Activated effector memory CD4-positive, alpha-beta T cell treated with Interleukin-2 at 50 U/mL for 16 hours (primary cell): Measurements from ENCODE around the gene KLHL41.

Experiments used
- DNase-seq: peaks from one replicate; pipeline ENCODE4 v3.0.0-alpha.2; 2020

Gene KLHL41

DNA sequence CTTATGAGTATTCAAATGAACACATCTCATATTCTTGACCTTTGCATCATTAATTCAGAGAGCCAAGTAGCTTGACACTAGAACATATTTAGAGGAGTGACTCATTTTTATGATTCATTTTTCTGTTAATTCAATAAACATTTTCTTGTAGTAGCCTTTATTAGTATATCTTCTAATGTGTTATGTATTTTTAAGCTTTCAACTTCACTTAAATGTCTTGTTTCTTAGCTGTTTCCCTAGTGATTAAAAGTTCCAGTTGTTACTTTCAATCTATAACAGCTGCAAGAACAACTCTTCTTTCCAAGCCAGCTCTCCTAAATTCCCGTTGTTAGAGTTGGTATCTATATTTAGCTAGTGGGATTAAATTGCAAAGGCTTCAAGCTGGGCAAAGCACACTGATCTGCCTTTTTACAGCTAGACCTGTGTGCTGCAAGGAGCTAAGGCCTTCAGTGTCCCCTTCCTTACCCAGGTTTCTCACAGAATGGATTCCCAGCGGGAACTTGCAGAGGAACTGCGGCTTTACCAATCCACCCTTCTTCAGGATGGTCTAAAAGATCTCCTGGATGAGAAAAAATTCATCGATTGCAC lies at the start of gene KLHL41:
Gene KLHL41 (plus strand): TSS at position 405 of the 588 bp plus-strand sequence. CDS start 77 bp downstream, at position 482.
- no peak for DNase-seq

GRCh38 chr2:169461143-169461542 lies 48.4 kb upstream of the KLHL41 start:
- no peak for DNase-seq

GRCh38 chr2:169462896-169463695 lies 46.4 kb upstream of the KLHL41 start:
- DNase-seq, result no peak

DNA sequence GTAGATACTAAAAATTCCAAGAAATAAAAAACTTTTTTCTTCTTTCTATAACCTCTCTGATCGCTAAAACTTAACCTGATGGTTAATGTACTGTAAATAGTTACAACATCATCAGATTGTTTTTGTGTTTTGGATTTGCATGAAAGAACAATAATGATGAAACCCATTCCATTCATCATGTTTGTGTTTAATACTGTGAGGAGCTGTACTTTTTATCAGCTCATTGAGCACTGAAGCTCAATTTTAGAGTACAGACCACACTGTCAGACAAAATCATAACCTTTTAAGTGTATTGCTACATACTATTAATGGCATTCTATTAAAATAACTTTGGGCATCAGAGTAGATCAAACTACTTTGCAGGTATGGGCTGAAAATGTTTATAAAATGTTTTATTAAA lies 45.0 kb upstream of the KLHL41 start:
- DNase-seq, result no peak

- no peak for DNase-seq
These were observed 44.6 kb upstream of the KLHL41 start for GRCh38 chr2:169464882-169465281.

- no peak for DNase-seq
These were observed 40.7 kb upstream of the KLHL41 start for GRCh38 chr2:169468841-169469240.

- DNase-seq, result no peak
These were observed 39.4 kb upstream of the KLHL41 start for GRCh38 chr2:169469952-169470572.

- no peak for DNase-seq
These were observed 37.3 kb upstream of the KLHL41 start for GRCh38 chr2:169472249-169472648.

DNA sequence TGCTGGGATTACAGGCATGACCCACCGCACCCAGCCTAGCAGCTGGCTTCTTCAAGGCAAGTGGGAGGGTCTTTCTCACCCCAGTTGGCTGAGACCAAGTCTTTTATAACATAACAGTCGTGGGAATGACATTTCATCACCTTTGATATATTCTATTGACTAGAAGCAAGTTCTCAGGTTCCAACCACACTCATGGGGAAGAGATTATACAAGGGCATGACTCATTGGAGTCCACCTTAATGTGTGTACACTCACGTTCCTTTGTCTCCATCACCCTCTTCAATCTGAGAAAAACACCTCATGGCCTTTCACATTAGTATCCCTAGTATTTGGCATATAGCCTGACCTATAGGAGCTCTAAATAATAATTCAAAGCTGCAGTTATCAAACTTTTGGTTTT lies 33.0 kb upstream of the KLHL41 start:
- no peak for DNase-seq

DNA sequence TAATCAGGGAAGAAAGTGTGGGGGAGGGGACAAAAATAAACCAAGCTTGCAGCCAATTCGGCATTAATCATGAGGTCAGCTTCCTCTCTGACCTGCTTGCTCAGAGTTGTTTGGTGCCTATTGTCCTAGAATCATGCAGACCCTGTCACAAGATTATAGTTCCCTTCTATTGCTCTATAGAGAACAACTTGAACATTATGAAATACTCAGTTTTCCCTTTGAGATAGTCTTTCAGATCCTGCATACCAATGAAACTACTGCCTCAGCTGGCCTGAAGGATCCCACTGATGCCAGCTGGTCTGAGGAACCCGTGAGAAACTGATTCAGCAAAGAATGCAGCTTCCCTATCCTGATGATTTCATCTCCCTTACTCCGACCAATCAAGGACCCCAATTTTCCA lies 31.2 kb upstream of the KLHL41 start:
- no peak for DNase-seq

GRCh38 chr2:169478745-169479256 lies 30.7 kb upstream of the KLHL41 start:
- no peak for DNase-seq

DNA sequence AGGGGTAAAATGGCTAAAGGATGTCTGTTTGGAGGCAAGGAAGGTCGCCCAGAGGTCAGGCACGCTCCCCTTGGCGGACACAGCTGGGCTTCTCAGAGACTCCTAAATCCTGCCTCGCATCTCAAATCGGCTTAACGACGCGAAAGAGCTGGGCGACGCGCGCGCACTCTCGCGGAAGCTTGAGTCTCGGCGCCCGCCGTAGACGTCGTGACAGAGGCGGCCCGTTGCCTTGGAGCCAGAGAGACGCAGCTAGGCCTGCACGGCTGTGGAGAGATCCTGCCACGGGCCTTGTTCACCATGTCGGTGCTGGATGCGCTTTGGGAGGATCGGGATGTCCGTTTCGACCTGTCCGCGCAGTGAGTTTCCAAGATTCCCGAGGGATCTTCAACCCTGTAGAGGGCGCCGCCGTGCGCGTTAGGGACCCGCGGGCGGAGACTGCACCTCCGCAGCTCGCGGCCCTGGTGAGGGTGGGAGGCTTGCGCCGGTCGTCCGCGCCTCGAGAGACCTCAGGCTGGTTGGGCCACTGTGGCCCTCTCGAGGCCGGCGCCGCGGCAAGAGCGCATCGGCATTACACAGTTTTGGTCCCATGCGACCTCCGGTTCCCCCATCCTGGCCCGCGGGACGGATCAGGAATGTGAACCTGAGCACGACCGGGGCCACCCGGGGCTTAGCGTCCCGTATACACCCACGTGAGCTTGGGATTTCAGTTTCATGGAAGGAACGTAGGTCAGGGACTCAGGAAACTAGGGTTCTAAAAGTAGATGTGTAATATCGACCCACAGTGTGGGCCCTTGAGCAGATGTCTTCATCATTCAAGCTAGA lies 30.0 kb upstream of the KLHL41 start, which contains the start of gene BBS5:
Gene BBS5 (plus strand): TSS at position 238 of the 822 bp plus-strand sequence. CDS start 60 bp downstream, at position 298.
- DNase-seq, result peak; percentile 65

GRCh38 chr2:169480079-169480465 lies 29.4 kb upstream of the KLHL41 start:
- no peak for DNase-seq

- DNase-seq, result no peak
These were observed 23.8 kb upstream of the KLHL41 start for GRCh38 chr2:169485650-169486138.

DNA sequence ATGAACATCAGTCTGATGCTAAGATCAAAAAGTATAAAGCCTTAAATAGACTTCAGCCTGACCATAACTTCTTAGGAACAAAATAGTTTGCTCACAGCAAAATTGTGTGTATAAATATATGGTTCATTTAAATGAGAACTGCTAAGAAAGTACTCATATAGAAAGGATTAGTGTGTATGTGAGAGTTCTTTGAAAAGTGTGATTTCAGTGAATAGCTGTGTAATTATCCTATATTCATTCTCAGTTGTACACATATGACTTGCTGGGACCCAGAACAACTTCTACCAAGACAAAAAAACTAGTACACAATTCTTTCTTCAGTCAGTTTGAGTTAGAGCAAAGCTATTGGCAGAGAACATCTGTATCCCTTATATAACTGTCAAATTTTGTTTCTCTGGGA lies 23.0 kb upstream of the KLHL41 start:
- DNase-seq, result no peak

GRCh38 chr2:169490834-169491233 lies 18.7 kb upstream of the KLHL41 start:
- DNase-seq, result no peak

DNA sequence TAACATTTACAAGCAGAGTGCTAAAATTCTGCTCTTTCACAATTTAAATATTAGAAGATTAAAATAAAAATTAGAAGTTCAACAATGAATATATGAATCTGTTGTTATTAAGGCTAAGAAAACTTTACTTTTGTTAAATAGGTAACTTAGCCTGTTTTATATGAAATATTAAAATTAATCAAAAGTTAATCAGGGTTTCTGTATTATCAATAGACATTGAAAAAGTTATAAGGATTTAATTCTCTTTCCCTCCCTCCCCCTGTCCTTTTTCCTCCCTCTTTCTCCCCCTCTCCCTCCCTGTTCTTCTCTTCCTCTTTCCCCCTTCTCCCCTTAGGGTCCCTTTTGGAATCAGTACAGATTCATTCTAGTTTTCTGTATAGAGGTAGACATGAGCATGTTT lies 18.1 kb upstream of the KLHL41 start:
- no peak for DNase-seq

GRCh38 chr2:169493360-169493759 lies 16.1 kb upstream of the KLHL41 start:
- no peak for DNase-seq

DNA sequence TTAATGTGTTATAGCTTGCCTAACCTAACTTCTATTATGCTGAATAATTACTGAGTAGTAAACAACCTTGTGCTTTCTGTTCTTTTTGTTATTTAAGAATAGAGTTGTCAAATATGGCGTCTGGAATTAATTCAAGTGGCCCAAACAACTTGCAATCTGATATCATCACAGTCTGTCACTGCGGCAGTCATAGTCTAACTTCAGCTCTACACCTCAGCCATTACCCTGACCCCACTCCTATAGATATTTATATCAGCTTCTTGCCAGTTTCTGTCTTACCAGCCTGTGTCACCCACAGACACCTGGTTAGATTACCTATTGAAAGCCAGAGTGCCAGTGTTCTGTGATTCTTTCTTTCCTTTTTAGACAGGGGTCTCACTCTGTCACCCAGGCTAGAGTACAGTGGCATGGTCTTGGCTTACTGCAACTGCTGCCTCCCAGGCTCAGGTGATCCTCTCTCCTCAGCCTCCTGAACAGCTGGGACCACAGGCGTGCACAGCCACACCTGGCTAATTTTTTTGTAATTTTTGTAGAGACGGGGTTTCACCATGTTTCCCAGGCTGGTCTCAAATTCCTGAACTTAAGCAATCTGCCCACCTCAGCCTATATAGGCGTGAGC lies 14.1 kb upstream of the KLHL41 start:
- DNase-seq, result no peak

DNA sequence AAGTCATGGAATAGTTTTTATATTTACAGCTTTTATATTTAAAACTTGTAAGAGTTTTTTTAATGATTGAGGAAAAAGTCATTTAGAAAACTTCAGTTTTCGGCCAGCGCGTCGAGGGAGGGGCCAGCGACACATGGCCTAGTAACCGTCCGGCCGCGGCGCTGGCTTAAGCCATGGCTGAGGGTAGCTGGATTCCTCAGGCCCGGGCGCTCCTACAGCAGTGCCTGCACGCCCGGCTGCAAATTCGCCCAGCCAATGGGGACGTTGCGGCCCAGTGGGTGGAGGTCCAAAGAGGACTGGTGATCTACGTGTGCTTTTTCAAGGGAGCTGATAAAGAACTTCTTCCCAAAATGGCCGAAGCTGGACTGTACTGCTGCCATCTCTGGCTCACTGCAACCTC lies 4.9 kb upstream of the KLHL41 start:
- DNase-seq, result no peak

GRCh38 chr2:169507698-169508097 lies 1.8 kb upstream of the KLHL41 start:
- DNase-seq, result no peak

GRCh38 chr2:169509955-169510354 lies 453 bp downstream of the KLHL41 start:
- no peak for DNase-seq
